ENCODE results near the gene DTNBP1.

The DTNBP1 gene

DNA sequence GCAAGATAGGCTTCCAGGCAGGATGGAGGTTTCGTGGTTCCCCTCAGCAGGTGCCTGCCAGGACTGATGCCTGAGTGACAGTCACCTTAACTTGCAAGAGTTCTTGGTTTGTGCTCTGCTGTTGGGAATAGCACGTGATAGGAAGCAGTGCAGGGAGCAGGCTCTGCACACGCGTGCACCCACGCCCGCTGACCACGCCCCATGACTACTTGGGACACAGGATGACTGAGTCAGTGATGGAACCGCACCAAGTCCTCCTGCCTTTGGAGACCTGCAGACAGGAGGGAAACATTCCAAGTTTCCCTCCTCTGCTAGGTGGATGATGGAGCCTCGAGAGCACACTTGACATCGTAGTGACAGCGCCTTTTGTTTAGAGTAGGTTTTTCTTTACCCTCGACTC, 164.2 kb downstream of the DTNBP1 start:
- TF ChIP-seq, protein P1, sequence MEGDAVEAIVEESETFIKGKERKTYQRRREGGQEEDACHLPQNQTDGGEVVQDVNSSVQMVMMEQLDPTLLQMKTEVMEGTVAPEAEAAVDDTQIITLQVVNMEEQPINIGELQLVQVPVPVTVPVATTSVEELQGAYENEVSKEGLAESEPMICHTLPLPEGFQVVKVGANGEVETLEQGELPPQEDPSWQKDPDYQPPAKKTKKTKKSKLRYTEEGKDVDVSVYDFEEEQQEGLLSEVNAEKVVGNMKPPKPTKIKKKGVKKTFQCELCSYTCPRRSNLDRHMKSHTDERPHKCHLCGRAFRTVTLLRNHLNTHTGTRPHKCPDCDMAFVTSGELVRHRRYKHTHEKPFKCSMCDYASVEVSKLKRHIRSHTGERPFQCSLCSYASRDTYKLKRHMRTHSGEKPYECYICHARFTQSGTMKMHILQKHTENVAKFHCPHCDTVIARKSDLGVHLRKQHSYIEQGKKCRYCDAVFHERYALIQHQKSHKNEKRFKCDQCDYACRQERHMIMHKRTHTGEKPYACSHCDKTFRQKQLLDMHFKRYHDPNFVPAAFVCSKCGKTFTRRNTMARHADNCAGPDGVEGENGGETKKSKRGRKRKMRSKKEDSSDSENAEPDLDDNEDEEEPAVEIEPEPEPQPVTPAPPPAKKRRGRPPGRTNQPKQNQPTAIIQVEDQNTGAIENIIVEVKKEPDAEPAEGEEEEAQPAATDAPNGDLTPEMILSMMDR (IDR thresholded peaks at IDR 0.05; ENCODE audit: insufficient read depth, missing control alignments) = no peak
- FAIRE-seq = no peak
- DNase-seq (ENCODE audit: insufficient read length, low spot score) = no peak

DNA sequence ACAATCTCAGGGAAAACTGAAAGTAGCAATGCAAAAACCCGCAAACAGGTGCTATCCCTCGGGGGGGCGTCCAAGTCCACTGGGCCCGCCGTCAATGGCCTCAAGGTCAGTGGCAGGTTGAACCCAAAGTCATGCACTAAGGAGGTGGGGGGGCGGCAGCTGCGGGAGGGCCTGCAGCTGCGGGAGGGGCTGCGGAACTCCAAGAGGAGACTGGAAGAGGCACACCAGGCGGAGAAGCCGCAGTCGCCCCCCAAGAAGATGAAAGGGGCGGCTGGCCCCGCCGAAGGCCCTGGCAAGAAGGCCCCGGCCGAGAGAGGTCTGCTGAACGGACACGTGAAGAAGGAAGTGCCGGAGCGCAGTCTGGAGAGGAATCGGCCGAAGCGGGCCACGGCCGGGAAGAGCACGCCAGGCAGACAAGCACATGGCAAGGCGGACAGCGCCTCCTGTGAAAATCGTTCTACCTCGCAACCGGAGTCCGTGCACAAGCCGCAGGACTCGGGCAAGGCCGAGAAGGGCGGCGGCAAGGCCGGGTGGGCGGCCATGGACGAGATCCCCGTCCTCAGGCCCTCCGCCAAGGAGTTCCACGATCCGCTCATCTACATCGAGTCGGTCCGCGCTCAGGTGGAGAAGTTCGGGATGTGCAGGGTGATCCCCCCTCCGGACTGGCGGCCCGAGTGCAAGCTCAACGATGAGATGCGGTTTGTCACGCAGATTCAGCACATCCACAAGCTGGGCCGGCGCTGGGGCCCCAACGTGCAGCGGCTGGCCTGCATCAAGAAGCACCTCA, 166.3 kb downstream of the DTNBP1 start:
- DNase-seq (ENCODE audit: insufficient read length, low spot score) (no peak), FAIRE-seq (no peak)
- TF ChIP-seq, protein P1 (IDR thresholded peaks at IDR 0.05; ENCODE audit: insufficient read depth, missing control alignments) = no peak

DNA sequence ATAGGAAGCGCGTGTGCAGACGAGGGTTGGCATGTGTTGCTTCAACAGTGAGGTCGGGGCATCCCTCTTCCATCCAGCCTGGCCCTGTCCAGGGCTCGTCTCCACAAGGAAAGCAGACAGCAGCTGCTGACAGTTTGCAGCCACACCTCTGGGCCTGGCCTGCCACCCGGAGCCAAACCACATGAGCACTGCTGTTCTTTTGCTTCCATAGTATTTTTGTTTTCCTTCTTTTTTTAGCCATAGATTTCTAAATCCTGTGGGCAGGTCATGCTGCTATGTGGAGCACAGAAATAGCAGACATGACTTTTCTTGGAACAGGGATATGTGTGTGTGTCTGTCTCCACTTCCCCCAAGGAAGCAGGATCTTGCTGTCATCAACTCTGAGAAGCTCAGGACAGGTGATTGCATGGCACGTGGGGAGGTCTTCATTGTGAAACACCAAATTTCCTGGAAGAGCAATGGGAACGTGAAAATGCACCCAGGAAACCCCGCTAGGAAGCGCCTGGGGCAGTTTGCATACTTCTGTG, 167.4 kb downstream of the DTNBP1 start:
- TF ChIP-seq, protein P1 (IDR thresholded peaks at IDR 0.05; ENCODE audit: insufficient read depth, missing control alignments) = no peak
- DNase-seq (ENCODE audit: insufficient read length, low spot score) (no peak), FAIRE-seq (no peak)

DNA sequence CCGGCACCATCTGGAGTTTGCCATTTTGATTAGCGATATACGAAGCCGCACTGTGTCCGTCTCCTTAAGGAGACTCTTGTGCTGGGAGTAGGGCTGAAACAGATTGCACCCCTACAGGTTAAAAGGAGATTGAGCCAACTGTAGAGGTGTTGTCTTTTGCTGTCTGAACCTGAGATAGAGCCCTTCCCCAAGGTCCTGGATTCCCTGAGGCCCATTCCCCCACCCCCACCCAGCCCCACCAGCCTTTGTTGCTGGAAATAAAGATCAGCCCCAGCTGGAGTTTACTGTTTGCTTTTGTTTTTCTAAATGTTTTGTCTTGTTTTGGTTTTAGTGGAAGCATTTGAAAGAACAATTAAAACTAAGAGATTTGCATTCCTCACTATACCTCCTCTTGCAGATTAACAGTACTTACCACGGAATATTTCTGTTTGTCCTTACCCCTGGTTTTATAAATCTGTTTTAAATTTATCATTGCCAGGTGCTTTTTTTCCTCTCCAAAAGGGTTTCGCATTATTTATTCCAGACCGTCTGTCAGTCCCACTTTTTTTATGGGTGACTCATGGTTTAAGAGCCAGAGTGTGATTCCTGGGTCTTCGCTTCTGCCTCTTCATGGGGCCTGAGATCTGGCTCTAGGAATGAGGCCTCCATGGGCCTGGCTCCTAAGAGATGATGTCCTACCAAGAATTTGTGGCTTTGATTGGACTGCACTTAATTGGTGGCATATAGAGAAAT, 169.2 kb downstream of the DTNBP1 start:
- DNase-seq (ENCODE audit: insufficient read length, low spot score) (no peak), FAIRE-seq (no peak)
- TF ChIP-seq, protein P1 (IDR thresholded peaks at IDR 0.05; ENCODE audit: insufficient read depth, missing control alignments) = no peak

DNA sequence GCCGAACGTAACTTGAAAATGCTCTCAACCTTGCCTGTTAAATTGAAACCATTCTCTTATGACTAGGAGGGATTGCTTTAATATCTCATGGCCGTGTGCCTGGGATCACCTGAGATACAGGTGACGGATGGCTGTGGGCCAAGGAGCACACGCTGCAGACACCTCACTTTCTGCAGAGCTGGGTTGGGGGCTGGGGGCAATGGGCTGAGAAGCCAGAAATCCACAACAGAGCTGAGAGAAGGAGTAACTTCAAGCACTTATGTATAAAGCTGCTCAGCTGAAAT, 170.9 kb downstream of the DTNBP1 start:
- DNase-seq (ENCODE audit: insufficient read length, low spot score) (no peak), FAIRE-seq (no peak)
- TF ChIP-seq, protein P1 (IDR thresholded peaks at IDR 0.05; ENCODE audit: insufficient read depth, missing control alignments) = no peak

DNA sequence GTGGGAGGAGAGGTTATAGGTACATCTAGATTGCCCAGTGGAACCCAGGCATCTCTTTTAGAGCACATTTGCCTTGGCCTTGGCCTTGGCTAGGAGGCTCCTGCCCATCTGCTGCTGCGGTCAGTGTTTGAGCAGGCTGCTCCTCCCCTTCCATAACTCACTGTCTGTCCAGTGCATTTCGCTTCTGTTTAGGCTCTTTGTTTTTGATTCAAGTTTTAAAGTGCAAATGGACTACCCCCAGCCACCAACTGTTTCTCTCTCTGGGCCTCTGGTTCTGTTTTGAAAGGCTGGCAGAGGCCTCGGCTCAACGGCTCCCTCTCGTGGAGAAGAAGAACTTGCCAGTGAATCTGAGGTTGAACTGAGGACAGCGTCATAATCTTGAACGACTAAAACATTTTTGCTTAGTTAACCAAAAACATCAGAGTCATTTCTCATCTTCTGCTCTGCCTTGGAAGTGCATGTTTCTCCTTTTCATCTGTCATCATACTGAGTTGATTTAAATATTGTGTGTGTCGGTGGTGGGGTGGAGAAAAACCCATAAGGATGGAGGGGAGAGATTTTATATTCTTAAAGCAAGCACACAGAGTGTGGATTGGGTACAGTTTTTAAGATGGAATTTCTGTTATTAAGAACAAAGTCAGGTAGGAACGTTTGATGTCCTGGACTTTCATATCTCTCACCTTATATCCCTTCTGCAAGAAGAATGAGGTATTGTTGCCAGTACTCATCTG, 171.4 kb downstream of the DTNBP1 start:
- FAIRE-seq = no peak

More for the DNA sequence above, 171.4 kb downstream of the DTNBP1 start:
- TF ChIP-seq, protein P1 (IDR thresholded peaks at IDR 0.05; ENCODE audit: insufficient read depth, missing control alignments) = peak; percentile 90
- no peak for DNase-seq (ENCODE audit: insufficient read length, low spot score)

Measured in D721Med (cell line).